ENCODE data around the gene PTPN7.
A peak's percentile ranks its signal among the peaks of the same experiment; 100 is the strongest.
"Not testable (repeated sequence)": the region's sequence is repeated elsewhere in the genome, so short reads cannot be mapped to it uniquely, and the experiment has no call there.

The PTPN7 gene

DNA sequence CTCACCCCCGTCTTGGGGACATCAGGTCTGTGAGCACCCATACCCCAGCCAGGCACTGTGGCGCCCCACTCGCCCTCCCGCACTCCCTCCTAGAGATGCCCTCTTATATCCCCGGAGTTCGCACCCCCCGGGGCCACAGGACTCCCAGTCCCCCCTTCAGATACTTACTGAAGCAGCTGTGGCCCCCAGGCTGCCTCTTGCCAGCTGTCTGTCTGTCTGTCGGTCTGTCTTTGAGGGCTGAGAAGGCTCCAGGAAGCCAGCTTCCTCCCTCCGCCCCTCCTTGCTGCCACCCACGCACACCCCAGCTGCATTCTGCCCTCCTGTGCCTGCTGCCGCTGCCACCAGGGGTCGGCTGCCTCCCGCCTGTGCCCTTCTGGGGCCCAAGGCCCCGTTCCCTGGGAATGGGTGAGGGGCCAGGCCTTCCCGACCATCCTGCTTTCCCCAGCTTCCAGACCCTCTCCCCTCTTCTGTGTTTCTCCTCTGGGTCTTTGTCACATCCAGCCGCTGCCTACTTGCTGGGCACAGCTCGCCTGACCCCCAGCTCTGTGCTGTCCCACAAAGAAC lies at the start of gene PTPN7:
Gene PTPN7 (minus strand): TSS at position 226 of the 564 bp plus-strand sequence. CDS start 1,200 bp downstream, outside the sequence.
- DNase-seq: no peak

DNA sequence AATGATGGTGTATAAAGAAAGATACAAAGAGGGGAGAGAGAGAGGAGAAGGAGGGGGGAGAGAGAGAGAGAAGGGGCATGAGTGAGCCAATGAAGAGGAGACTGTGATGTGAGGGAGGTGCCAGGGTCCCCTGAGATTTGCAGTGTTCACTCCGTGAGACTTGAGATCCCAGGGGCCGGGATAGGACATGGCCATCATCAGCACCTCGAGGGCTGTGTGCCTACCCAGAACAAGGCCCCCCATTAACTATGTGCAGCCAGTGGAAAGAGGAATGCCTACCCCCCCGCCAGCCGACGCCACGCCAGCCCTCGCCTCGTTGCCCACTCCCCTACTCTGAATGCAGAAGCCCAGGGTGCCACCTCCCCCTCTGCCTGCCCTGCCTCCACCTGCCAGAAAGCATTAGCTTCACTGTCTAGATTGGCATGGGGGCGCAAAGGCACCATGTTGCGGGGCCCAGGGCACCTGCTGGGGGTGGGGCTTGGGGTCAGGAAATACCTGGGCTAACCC lies 48.0 kb upstream of the PTPN7 start:
- DNase-seq: peak; percentile 37

DNA sequence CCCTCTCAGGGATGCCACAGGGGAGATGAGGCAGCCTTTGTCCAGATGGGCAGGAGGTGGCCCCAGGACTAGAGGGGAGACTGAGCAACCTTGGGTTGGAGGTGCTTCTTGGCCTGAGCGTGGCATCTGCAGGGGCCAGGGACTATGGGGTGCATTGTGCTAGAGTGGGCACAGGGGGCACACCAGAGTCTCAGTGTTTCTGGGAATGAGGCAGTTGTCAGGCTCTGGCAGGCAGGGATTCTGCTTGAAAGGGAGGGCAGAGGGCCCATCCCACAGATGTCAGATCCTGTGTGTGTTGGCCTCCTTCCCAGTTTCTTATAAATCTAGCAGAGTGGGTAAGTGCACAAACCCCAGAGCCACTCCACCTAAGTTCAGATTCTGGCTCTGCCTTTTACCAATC lies 46.9 kb upstream of the PTPN7 start:
- DNase-seq: peak; percentile 90

DNA sequence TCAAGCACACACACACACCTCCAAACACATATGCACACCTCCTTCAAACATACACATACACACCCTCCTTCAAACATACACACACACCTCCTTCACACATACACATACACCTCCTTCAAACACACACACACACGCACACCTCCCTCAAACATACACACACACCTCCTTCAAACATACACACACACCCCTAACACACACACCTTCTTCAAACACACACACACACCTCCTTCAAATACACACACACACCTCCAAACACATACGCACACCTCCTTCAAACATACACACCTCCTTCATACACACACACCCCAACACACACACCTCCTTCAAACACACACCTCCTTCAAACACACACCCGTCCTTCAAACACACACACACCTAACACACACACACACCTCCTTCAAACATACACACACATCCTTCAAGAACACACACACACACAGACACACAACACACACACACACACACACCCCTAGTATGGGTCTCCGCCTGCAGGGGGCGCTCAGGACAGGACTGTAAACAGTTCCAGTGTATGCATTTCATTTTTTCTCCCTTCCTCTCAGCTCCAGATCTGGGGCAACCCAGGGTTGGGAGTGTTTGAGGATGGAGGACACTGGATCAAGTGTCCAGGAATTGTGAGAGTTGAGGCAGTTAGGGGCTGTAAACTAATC lies 45.3 kb upstream of the PTPN7 start:
- DNase-seq: no peak

DNA sequence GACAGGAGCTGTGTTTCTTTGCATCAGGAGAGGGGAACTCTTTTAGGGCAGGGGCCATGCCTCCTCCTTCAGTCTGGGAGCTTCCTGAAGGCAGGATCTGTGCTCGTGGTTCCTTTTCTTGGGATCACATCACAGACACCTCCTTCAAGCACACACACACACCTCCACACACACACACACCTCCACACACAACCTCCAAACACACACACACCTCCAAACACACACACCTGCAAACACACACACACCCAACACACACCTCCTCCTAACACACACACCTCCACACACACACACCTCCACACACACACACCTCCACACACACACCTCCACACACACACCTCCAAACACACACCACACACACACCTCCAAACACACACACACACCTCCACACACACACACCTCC lies 43.7 kb upstream of the PTPN7 start:
- no peak for DNase-seq

DNA sequence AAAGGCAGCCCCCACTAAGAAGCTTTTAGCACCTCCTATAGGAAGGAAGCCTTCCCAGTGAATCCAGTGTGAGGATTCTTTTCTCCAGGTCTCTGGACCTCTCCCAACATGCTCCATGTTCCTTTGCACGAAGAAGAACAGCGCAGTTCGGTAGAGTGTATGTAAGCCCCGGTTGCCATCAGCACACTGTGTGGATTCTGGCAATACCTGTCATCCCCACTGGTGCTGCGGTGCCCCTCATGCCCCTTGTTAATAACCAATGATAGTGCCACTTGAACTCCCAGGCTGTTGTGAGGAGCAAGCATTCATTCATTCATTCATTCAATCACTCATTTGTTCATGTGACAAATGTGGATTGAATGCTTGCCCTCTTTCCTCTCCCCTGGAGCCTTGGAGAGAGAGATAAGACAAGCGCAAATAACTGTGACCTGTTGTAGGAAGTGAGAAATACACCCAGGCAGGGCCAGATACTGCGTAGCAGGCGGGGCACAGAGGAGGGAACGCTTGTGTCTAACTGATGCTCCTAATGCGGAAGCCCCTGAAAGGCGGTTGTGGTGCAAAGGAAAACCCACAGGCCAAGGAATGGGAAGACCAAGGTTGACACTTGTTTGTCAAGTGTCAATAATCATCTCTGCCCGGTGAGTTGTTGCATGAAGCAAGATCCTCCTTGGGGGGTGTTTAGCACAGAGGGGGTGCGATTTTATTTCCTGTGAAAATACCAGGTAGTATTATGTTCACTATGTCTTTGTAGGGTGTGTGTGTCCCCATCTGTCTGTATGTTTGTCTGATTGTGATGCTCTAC lies 43.0 kb upstream of the PTPN7 start:
- DNase-seq: no peak

DNA sequence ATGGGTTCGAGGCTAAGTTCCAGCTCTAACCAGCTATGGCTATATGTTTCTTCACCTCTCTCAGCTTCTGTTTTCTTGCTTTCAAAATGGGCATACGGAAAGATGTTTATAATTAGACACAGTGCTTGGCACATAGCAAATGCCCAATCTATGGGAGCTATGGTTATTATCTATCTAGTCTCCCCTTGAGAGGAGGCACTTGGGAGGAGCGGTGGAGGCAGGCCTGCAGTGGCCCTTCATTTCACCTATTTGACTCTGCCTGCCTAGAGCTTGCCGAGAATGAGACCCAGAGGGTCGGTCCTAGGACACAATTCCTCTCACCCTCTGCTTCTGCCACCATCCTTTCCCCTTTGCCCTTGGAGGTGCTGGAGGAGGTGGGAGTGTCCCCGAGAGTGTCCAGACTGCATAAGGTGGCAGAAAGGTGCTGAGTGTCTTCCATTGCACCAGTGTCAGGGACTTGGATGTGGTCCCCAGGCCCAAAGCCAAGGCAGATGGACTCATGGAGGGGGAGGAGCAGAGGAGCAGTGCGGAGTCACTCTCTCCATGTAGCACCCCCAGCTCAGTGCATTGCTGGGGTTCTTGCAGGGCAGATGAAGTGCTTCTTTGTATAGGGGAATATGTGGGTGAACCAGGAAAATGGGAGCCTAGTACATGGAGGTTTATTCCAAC lies 42.2 kb upstream of the PTPN7 start:
- no peak for DNase-seq

DNA sequence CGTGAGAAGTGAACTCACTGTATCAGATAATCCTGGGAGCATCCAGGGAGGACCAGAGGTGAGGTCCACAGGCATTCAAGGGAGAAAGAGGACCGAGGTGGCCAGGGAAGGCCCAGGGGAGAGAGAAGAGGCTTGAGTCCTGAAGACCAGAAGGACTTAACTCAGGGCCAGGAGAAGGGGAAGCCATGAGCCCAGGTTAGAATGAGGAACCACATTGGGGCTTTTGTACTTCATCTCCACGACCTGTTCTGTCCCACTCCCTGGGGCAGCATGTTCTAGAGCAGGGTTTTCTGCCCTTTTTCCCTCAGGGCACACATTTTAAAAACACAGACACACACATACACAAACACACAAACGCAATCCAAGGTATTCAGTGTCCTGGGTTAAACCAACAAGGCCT lies 41.6 kb upstream of the PTPN7 start:
- no peak for DNase-seq

DNA sequence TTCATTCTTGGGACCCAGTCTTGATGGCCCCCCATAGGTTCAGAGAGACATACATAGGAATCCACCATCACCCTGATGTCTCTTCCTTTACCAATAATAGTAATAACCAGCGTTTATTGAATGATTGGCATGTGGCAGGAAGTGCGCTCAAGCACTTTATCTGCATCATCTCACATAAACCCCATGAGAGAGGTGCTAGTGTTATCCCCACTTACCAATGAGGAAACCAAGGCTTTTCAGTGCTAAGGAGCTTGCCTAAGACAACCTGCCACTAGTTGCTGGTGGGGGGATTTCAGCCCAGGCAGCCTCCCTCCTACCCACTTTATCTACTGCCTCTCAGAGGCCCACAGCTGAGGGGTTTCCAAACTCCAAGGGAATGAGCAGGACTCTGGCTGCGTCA lies 40.9 kb upstream of the PTPN7 start:
- DNase-seq: no peak

DNA sequence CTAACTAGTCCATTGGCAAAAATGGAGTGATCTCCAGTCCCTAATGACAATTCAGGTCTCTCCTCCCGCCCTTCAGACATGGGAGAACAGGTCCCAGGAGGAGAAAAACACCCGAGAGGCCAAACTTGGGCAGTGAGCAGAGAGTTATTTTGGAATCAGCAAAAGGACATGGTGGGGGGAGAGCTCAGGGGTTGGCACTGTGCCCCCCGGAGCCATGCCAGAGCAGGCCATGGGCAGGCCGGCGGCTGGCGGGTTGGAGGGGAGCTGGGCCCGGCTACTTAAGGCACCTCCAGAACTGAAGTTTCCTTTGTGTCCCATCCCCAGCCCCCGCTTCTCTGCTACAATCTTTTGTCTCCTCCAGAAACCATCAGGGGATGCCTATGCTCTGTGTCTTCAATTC lies 40.3 kb upstream of the PTPN7 start:
- no peak for DNase-seq

DNA sequence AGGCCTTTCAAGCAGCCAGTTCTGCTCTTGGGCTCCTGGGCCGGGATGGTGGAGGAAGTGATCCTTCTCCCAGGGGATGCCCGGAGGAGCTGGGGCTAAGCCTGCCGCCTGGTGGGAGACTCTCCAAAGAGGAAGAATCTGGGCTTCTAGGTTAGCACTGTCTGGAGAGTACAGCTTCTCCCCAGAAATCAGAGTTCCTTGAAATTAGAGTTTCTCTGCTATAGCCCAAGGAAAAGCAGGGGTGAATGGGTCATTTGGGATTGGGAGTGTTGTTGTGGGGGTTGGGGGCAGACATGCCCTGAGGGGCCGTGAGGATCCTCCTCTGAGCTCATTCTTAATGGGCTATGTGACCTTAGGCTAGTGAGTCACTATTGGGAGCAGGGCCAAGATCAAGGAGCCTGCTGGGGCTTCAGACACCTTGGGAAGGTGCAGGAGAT lies 39.7 kb upstream of the PTPN7 start:
- DNase-seq: no peak

DNA sequence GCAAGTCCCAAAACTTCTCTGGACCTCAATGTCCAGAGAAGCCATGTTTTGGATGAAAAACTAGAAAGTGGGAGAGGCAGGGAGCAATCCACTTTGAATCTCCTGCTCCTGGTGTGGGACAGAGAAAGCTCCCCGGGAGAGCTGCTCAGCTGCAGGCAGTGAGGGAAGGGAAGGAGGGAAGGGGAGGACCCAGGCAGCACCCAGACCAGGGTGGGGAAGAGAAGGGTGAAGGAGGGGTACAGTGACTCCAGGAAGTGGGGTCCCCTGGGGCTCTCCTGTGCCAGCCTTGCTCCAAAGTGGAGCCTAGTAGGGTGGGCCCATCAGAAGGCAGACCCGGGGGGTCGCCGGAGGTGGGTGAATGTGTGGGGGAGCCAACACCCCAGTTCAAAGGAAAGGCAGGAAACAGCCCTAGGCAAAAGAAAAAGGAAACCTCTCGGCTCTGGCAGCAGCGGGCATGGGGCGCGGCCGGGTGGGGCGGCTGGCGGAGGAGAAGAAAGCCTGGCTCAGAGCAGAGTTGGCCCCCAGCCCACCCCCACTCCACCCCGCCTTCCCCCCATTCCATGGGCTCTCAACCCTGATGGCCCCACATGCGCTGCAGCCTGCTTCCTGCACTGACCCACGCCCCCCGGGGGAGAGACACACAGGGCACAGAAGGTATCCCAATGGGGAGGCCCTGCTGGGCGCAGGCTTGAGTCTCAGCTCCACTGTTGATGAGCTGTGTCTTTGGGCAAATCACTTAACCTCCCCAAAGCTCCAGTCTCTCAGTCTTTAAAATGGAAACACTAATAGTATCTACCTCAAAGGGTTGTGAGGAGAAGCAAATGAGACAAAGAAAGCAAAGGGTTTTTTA lies 38.9 kb upstream of the PTPN7 start:
- no peak for DNase-seq

DNA sequence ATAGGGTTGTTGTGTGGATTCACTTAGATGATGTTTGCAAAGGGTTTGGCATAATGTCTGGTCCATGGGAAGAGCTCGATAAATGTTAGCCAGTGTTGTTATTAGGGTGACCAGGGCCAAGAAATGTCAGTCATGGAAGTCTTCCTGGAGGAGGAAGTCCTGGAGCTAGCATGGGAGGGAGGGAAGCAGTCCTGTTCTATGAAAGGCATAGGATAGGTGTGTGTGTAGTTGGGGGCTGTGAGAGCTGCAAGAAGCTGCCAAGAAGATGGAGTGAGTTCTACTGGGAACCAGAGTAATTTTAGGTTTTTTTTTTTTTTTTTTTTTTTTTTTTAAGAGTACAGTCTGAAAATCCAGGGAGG lies 37.9 kb upstream of the PTPN7 start:
- no peak for DNase-seq

DNA sequence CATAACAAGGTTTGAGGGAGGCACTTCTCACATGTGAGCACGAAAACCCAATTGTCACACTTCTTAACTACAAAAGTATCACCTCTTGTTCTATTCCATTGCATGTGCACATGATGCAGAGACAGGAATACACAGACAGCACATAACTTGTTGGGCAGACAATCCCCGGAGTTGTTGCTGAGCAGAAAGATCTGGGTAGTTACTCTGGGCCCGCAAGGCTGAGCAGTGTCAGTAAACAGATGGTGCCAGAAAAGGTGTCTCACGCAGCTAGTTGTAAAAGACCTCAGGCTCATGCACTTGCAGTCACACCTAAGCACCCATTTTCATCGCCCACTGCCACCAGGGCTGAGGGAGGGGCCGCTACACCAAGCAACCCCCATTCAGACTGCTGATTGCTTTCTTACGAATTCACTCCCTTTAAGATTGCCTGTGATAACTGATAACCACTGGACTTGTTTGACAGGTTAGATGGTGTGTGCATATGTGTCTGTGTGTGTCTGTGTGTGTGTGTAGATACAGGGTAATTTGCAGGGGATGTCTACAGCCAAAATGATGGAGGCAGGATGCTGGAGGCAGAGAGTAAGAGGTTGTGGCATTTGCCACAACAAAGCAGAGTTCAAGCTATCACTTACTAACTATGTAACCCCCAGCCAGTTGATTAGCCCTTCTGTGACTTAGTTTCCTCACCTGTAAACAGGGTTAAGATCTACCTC lies 37.4 kb upstream of the PTPN7 start:
- no peak for DNase-seq

DNA sequence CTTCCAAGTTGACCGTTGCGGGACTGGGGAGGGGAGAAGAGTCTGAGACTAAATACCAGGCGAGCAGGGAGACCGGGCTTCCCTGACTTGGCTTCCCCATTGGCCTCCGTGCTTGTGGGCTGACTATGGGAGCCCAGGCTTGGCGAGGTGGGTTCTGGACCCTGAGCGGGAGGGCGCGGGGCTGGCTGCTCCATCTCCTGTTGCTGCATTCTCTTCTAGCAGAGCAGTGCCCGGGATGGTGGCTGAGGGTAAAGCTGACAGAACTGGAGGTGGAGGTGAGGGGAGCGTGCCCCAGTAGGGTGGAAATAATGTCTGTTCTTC lies 33.9 kb upstream of the PTPN7 start:
- no peak for DNase-seq

DNA sequence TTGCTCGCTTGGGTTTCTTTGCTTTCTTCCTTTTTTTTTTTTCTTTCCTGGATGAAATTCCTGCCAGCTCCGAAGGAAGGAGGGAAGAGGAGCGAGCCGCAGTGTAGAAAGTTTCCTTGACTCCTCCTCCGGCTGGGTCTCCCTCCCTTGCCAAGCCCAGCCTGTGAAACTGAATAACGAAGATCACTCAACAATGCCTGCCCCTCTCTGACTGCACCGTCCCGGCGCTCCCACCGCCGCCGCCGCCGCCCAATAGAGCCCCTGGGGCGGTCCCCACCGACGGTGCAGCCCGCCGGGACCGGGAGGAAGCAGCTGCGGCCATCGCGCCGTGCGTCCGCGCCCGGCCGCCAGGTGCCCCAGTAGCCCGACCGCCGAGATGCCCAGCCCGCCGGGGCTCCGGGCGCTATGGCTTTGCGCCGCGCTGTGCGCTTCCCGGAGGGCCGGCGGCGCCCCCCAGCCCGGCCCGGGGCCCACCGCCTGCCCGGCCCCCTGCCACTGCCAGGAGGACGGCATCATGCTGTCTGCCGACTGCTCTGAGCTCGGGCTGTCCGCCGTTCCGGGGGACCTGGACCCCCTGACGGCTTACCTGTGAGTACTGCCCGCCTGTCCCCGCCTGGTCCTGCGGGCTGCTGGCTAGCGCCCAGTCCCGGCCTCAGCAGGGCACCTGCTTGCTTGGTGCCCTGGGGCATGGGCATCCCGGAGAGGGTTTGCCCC lies 33.4 kb upstream of the PTPN7 start, which contains the start of gene LGR6:
Gene LGR6 (plus strand): TSS at position 186 of the 714 bp plus-strand sequence. CDS start 191 bp downstream, at position 377.
- no peak for DNase-seq

DNA sequence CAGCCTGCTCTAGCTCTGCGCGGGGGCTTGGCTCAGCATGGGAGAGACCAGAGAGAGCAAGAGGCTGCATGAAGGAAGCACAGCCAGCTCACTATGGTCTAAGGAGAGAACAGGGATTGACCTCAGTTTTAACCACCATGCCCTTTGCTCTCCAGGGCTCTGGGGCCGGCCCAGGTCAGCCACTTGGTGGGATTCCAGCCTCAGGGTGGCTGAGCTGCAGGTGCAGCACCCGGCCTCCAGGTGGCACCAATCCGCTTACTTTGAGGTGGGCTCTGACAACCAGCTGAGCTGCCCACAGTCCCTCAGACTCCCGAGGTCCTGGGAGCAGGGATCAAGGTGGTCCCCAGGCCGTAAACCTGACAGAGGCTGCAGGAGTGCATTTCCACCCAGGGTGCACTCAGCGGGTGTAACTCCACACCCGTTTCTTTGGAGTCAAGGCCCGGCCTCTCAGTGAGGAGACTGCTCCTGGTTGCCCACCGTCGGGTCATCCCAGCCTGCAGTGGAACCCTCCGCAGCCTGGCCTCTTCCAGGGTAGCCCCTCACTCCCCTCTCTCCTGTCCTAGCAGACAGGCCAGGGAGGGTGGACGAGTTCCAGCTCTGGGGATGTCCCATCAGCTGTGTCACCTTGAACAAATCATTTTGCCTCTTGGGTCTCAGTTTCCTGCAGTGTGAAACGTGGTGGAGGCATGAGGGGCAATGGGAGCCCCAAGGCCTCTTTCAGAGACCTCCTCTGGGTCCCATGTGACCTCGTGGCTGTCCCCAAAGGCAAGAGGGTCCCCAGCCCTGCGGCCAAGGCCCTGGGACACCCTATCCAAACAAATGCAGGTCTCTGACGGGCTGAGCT lies 32.6 kb upstream of the PTPN7 start:
- peak; percentile 47 for DNase-seq

DNA sequence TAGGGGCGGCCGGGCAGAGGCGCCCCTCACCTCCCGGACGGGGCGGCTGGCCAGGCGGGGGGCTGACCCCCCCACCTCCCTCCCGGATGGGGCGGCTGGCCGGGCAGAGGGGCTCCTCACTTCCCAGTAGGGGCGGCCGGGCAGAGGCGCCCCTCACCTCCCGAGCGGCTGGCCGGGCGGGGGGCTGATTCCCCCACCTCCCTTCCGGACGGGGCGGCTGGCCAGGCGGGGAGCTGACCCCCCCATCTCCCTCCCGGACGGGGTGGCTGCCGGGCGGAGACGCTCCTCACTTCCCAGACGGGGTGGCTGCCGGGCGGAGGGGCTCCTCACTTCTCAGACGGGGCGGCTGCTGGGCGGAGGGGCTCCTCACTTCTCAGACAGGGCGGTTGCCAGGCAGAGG lies 31.0 kb upstream of the PTPN7 start:
- DNase-seq: not testable (repeated sequence)

DNA sequence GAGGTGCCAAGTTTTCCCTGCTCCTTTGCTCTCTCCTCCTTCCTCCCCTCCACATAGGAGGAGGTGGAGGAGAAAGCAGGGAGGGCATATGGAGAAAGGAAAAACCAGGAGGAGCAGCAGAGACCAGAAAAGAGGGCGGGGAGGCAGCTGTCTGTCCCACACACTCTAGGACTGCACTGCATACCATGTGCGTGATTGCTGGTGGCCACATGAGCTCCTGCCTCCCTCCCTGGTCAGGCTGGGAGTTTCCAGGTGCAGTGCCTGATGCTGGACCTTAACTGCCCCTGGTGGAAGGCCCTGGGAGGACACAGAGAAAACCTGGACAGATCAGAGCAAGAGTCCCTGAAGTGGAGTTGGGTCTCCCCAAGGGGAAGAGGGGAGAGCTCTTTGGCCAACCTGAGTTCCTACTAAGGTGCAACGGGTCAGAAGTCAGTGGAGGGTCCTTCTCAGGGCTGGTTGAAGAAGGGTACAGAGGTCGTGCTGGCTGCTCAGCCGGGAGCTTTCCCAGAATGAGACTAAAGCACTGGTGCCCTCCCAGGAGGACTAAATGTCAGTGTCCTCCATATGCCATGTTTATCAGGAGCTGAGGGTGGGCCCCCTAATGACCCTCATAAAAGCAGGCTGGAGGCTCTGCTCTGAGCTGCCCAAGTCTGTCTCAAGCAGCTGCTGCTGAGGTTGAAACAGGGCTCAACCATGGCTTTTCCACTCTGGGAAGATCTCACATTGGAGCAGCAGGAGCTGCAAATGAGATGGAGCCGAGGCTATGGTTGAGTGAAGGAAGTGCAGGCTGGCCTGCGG lies 29.7 kb upstream of the PTPN7 start:
- no peak for DNase-seq

Measured in NCI-H2171 (cell line).